ENCODE measurements around the gene TPH1. TPM values are rescaled to one million over a fixed set of nuclear protein-coding genes. Genes with fewer than 3 reads are reported as not detected.
A peak's percentile ranks its signal among the peaks of the same experiment; 100 is the strongest.

TPH1 gene
- total and polyA plus RNA-seq, 10 of the 15 experiments (the other 5 are each of a cell fraction or from before 2014, with no cell fraction given): 0.05 to 0.82 (median 0.29) TPM

DNA sequence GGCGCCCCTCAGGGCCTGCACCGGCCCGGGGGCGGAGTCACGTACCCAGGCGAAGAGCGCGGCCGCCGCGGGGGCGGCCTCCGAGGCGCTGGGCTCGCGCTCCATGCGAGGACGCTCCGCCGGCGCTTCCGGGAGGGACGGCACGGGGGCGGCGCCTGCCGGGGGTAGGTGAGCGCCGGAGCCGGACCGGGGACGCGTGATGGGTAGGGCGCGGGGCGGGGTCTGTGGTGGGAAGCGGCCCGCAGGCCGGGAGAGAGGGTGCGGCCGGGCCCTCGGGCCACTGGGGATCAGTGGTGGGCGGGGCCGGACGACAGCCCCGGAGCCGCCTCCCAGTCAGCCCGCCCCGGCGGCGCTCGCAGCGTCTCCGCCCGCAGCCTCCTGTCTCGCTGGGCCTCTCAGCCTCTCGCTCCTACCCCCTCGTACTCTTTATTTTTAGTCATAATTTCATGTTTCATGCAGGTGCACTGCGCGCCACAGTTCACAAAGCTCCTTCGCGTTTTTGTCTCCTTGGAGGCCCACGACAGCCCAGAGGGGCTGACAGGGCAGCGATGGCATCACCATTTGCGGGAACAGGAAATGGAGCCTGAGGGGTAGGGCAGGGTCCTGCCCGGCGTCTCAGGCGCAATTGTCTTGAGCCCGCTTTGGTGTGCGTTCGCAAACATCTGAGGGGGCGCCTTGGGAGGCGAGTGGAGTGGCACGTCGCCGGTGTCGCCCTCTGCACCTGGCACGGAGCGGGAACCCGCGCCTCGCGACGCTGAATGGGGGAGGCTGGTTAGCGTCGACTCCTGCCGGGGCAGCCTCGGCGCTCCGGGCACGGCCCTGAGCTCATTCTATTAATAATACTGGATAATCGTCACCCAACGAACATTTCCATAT lies 32.9 kb downstream of the TPH1 start, which contains the start of gene SERGEF (continued):
- TF ChIP-seq, protein P1, sequence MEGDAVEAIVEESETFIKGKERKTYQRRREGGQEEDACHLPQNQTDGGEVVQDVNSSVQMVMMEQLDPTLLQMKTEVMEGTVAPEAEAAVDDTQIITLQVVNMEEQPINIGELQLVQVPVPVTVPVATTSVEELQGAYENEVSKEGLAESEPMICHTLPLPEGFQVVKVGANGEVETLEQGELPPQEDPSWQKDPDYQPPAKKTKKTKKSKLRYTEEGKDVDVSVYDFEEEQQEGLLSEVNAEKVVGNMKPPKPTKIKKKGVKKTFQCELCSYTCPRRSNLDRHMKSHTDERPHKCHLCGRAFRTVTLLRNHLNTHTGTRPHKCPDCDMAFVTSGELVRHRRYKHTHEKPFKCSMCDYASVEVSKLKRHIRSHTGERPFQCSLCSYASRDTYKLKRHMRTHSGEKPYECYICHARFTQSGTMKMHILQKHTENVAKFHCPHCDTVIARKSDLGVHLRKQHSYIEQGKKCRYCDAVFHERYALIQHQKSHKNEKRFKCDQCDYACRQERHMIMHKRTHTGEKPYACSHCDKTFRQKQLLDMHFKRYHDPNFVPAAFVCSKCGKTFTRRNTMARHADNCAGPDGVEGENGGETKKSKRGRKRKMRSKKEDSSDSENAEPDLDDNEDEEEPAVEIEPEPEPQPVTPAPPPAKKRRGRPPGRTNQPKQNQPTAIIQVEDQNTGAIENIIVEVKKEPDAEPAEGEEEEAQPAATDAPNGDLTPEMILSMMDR (IDR thresholded peaks at IDR 0.05 in 2 of 3, conservative IDR thresholded peaks at IDR 0.05 in 1 of 3; ENCODE audit: control insufficient read depth in 2 of 3, extremely low read depth in 1 of 3, insufficient read depth in 1 of 3, low read depth in 3 of 3, low read length in 3 of 3): 0 out of 6 replicates have a peak, but pooled peaks of 2 of the 3 experiments have one; percentile 0 to 2
- TF ChIP-seq CREM (IDR thresholded peaks at IDR 0.05; ENCODE audit: low read depth) (no peak), NFIC (IDR thresholded peaks at IDR 0.05; ENCODE audit: low read depth, low read length) (no peak), CBFB (IDR thresholded peaks at IDR 0.05; ENCODE audit: low read depth) (peak; percentile 18; the same call in 1 of the 2 replicates), TCF3 (IDR thresholded peaks at IDR 0.05; ENCODE audit: borderline replicate concordance, insufficient read depth, low read depth, low read length) (0 out of 2 replicates have a peak, but pooled peaks have one; percentile 42), RAD51 (IDR thresholded peaks at IDR 0.05) (no peak), ZNF622 (IDR thresholded peaks at IDR 0.05) (no peak), TBL1XR1 (IDR thresholded peaks at IDR 0.05; ENCODE audit: low read depth, low read length) (no peak), BACH1 (IDR thresholded peaks at IDR 0.05; ENCODE audit: borderline replicate concordance) (peak; percentile 31; the same call in 1 of the 2 replicates), LARP7 (IDR thresholded peaks at IDR 0.05) (peak; percentile 62), PML (IDR thresholded peaks at IDR 0.05; ENCODE audit: low read length) (peak; percentile 73; the same call in 1 of the 2 replicates), ZNF274 (IDR thresholded peaks at IDR 0.05; ENCODE audit: insufficient read depth, insufficient read length) (no peak), NFYB (IDR thresholded peaks at IDR 0.05; ENCODE audit: insufficient read depth, low read depth, low read length) (peak; percentile 28; the same call in 1 of the 2 replicates), CHD2 (IDR thresholded peaks at IDR 0.05; ENCODE audit: borderline replicate concordance, low read depth, low read length) (no peak), RELB (IDR thresholded peaks at IDR 0.05; ENCODE audit: low read depth) (peak; percentile 63; the same call in 1 of the 2 replicates), IKZF1 (conservative IDR thresholded peaks at IDR 0.05) (peak; percentile 71), EP300 (IDR thresholded peaks at IDR 0.05; ENCODE audit: borderline replicate concordance in 1 of 2, control insufficient read depth in 1 of 2, low read depth in 2 of 2, low read length in 2 of 2) (no peak), NKRF (conservative IDR thresholded peaks at IDR 0.05) (no peak; the same call in 1 of the 2 replicates), TCF12 (IDR thresholded peaks at IDR 0.05; ENCODE audit: low read depth, low read length) (0 out of 2 replicates have a peak, but pooled peaks have one; percentile 5), HDGF (IDR thresholded peaks at IDR 0.05) (peak; percentile 53; the same call in 1 of the 2 replicates)
- TF ChIP-seq, protein P2, sequence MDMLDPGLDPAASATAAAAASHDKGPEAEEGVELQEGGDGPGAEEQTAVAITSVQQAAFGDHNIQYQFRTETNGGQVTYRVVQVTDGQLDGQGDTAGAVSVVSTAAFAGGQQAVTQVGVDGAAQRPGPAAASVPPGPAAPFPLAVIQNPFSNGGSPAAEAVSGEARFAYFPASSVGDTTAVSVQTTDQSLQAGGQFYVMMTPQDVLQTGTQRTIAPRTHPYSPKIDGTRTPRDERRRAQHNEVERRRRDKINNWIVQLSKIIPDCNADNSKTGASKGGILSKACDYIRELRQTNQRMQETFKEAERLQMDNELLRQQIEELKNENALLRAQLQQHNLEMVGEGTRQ (IDR thresholded peaks at IDR 0.05; ENCODE audit: borderline replicate concordance, low read depth, low read length): no peak
- TF ChIP-seq, protein P3, sequence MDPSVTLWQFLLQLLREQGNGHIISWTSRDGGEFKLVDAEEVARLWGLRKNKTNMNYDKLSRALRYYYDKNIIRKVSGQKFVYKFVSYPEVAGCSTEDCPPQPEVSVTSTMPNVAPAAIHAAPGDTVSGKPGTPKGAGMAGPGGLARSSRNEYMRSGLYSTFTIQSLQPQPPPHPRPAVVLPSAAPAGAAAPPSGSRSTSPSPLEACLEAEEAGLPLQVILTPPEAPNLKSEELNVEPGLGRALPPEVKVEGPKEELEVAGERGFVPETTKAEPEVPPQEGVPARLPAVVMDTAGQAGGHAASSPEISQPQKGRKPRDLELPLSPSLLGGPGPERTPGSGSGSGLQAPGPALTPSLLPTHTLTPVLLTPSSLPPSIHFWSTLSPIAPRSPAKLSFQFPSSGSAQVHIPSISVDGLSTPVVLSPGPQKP (IDR thresholded peaks at IDR 0.05; ENCODE audit: low read depth, low read length): peak; percentile 7; the same call in 1 of the 2 replicates
